Measurements from ENCODE around the gene SNX15. TPM values are rescaled to one million over a fixed set of nuclear protein-coding genes. Genes with fewer than 3 reads are reported as not detected.

The SNX15 gene
- total and polyA plus RNA-seq, 3 donors from 2014 or later = 15.6 to 22.5 (median 17.0) TPM

DNA sequence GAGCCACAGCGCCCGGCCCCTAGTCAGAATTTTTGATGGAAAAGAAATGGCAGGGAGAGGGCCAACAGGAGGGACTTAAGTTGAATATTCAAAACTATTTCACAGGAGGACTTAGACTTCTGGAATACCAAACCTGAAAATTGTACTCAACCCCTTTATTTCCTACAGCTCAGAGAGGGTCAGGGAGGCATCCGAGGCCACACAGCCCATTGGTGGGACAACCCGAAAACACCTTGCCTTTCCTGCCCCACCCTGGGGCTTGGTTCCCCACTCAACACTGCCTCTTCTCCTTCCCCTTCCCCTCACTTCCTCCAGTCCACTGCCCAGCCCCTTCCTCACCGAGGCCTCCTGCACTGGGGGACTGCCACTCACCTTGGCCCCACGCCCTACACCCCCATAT, 29.8 kb downstream of the SNX15 start:
- TF ChIP-seq POLR2A (IDR thresholded peaks at IDR 0.05) = no peak
- intact Hi-C loops (cut with DNase I; ENCODE audit: low total_unique reads) = no loop called here
- H3K4me1 ChIP-seq = no peaks in the 10 kb centered on the region
- no peak for DNase-seq
- no peak overlapping the region for H3K4me3 ChIP-seq
- H3K9me3 ChIP-seq = no peaks in the 10 kb centered on the region
- H3K36me3 ChIP-seq (ENCODE audit: low read depth, missing control alignments) = no peaks in the 10 kb centered on the region
- WGBS, 2 donors = 93 to 94% methylated on average over 6 of the region's 6 CpGs
- H3K27ac ChIP-seq = no peak overlapping the region
- H3K27me3 ChIP-seq = no peaks in the 10 kb centered on the region

DNA sequence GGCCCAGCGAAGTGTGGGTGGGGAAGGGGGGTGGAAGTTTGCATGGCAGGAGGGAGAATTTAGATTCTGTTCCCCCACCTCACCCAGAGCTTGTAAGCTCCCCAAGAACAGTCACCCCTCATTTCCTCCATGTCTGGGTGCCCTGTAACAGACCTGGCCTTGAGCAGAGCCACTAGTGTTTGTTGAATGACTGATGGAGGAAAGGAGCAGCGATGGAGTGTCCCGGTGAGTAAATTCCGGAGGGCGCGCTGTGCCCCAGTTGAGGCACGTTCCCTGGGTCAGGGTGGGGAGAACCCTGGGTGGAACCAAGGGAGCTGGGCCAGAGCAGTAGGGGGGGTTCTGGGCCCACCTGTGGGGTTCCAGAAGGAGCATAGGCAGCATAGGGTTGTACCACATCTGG, 30.3 kb downstream of the SNX15 start:
- no peak for DNase-seq
- H3K27ac ChIP-seq = no peak overlapping the region
- no peaks in the 10 kb centered on the region for H3K9me3 ChIP-seq
- H3K4me1 ChIP-seq = no peaks in the 10 kb centered on the region
- H3K4me3 ChIP-seq = no peak overlapping the region
- TF ChIP-seq, protein P1, sequence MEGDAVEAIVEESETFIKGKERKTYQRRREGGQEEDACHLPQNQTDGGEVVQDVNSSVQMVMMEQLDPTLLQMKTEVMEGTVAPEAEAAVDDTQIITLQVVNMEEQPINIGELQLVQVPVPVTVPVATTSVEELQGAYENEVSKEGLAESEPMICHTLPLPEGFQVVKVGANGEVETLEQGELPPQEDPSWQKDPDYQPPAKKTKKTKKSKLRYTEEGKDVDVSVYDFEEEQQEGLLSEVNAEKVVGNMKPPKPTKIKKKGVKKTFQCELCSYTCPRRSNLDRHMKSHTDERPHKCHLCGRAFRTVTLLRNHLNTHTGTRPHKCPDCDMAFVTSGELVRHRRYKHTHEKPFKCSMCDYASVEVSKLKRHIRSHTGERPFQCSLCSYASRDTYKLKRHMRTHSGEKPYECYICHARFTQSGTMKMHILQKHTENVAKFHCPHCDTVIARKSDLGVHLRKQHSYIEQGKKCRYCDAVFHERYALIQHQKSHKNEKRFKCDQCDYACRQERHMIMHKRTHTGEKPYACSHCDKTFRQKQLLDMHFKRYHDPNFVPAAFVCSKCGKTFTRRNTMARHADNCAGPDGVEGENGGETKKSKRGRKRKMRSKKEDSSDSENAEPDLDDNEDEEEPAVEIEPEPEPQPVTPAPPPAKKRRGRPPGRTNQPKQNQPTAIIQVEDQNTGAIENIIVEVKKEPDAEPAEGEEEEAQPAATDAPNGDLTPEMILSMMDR (IDR thresholded peaks at IDR 0.05) = no peak
- TF ChIP-seq POLR2A (IDR thresholded peaks at IDR 0.05) = no peak
- no peaks in the 10 kb centered on the region for H3K36me3 ChIP-seq (ENCODE audit: low read depth, missing control alignments)
- WGBS, 2 donors = 94 to 100% methylated on average over 4 to 7 of the region's 7 CpGs
- intact Hi-C loops (cut with DNase I; ENCODE audit: low total_unique reads) = no loop called here
- H3K27me3 ChIP-seq = no peaks in the 10 kb centered on the region

DNA sequence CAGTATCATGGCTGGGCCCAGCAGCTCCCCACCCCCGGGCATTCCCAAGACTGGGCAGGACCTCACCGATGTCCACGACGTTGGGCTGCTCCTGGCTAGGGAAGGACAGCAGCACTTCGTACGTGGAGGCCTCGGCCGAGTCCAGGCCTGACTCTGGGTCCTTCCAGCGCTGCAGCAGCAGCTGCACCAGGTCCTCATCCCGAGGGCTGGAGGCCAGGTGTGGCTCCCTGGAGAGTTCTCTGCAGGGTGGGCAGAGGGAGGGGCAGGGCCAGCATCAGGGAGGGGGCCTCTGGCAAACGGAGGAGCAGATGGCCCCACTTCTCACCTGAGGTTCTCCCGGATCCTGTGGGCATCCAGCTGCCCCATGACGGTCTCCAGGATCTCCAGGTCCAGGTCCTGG, 30.8 kb downstream of the SNX15 start:
- Histone ChIP-seq H3K27me3 (no peaks in the 10 kb centered on the region), H3K9me3 (no peaks in the 10 kb centered on the region), H3K27ac (no peak overlapping the region), H3K4me1 (no peaks in the 10 kb centered on the region), H3K36me3 (ENCODE audit: low read depth, missing control alignments) (no peaks in the 10 kb centered on the region), H3K4me3 (no peak overlapping the region)
- intact Hi-C loops (cut with DNase I; ENCODE audit: low total_unique reads) = no loop called here
- no peak for TF ChIP-seq POLR2A (IDR thresholded peaks at IDR 0.05)
- WGBS, 2 donors = 67 to 87% methylated on average over 1 to 13 of the region's 13 CpGs
- no peak for DNase-seq

DNA sequence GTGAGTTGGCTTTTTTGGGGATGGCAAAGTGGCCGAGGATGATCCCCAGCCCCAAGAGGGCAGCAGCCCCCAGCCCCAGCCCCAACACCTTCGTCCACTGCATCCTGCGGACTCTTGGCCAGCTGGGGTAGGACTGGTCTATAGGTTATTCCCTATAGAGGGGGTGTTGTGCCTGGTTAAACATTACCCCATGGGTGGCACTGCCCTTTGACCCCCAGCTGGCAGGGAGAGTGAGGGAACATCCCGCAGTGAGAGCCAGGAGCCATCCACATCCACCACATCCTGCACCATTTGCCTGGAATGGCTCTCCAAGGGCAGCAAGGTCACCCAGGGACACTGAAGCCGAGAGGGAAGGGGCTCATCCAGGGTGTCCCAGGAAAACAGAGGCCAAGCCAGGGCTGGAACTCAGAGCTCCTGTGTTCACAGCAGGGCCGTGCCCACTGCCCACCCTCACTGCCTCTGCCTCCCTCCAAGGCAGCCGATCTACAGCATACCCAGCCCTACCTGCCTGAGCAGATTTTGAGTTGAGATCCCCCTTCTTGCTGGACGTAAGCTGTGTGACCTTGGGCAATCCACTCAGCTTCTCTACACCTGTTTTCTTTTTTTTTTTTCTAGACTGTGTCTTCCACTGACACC, 31.3 kb downstream of the SNX15 start, which contains the start of gene NAALADL1:
NAALADL1 (minus strand) TSS at position 135 of the 636 bp plus-strand sequence; CDS start at position 103, 32 bp downstream.
- no peaks in the 10 kb centered on the region for H3K9me3 ChIP-seq
- intact Hi-C loops (cut with DNase I; ENCODE audit: low total_unique reads) = no loop called here
- H3K27me3 ChIP-seq = no peaks in the 10 kb centered on the region
- no peaks in the 10 kb centered on the region for H3K4me1 ChIP-seq
- no peak within 1 kb of the TSS for H3K27ac ChIP-seq
- 88 to 100% methylated on average over 1 to 8 of the region's 8 CpGs for WGBS, 2 donors
- DNase-seq = no peak
- H3K36me3 ChIP-seq (ENCODE audit: low read depth, missing control alignments) = no peaks in the 10 kb centered on the region
- TF ChIP-seq POLR2A (IDR thresholded peaks at IDR 0.05) = no peak
- TF ChIP-seq, protein P1 (IDR thresholded peaks at IDR 0.05) = no peak
- no peak within 1 kb of the TSS for H3K4me3 ChIP-seq

DNA sequence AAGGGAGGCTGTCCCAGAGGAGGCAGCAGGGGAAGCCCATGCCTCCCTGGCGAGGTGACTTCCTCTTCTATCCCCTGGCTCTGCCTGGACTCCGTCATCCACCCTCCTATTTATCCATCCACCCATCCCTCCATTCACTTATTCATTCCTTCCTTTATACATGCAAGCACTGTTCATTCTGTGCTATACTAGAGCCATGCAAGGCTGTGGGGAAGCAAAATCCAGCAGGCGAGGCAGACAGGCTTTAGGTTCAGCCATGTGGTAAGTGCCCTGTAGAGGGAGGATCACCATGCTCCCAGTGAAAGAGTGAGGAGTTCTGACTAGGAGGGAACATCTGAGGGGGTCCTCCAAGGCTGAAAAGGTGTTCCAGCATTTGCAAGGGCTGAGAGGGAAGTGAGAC, 32.3 kb downstream of the SNX15 start:
- WGBS, 2 donors = 49 to 75% methylated on average over 3 of the region's 3 CpGs
- no peak overlapping the region for H3K27ac ChIP-seq
- no peak for DNase-seq

More for the DNA sequence above, 32.3 kb downstream of the SNX15 start:
- no peaks in the 10 kb centered on the region for H3K27me3 ChIP-seq
- no peaks in the 10 kb centered on the region for H3K9me3 ChIP-seq
- no peak for TF ChIP-seq POLR2A (IDR thresholded peaks at IDR 0.05)
- TF ChIP-seq, protein P1 (IDR thresholded peaks at IDR 0.05) = no peak
- H3K4me3 ChIP-seq = no peak overlapping the region
- H3K36me3 ChIP-seq (ENCODE audit: low read depth, missing control alignments) = no peaks in the 10 kb centered on the region
- intact Hi-C loops (cut with DNase I; ENCODE audit: low total_unique reads) = no loop called here
- no peaks in the 10 kb centered on the region for H3K4me1 ChIP-seq

All from testis (tissue), 3 donors.